ENCODE measurements around the gene ANKRD40.

GRCh38 chr17:50662632-50663225 is 45.0 kb downstream of the ANKRD40 start:
- no peak for TF ChIP-seq EZH2 (IDR thresholded peaks at IDR 0.05; ENCODE audit: borderline replicate concordance, low read length)
- TF ChIP-seq CTCF (IDR thresholded peaks at IDR 0.05; ENCODE audit: low read length): no peak

Measured in OCI-LY1 (cell line).